H1 (cell line): ENCODE data around the gene C1D. TPM values are rescaled to one million over a fixed set of nuclear protein-coding genes. Genes with fewer than 3 reads are reported as not detected.

Experiments
- CTCF ChIA-PET: fragments of 300-600 bp; sonication (Branson Sonifier 250); formaldehyde crosslinking; loops from one replicate; lab custom pipeline; 2021; ENCODE audit not compliant: partially characterized antibody; lab: Charles Lee
- POLR2A ChIA-PET: fragments of 300-600 bp; sonication (Branson Sonifier 250); formaldehyde crosslinking; loops from one replicate; lab custom pipeline; 2021; ENCODE audit warnings: inconsistent platforms; ENCODE audit not compliant: partially characterized antibody; lab: Charles Lee
- DNase-seq, 2 experiments: peaks; one replicate each; pipeline versions ENCODE4 v3.0.0 to v3.0.0-alpha.2; 2010 to 2022; ENCODE audit warnings: low spot score in 2 of 2, low read depth in 1 of 2, mixed read lengths in 1 of 2
- FAIRE-seq: peaks from 2 replicates; lab custom pipeline; 2011; peaks lifted over from hg19 to GRCh38; lab: Jason Lieb, UNC
- H2AFZ ChIP-seq: 2 replicates; pipeline ENCODE4 v1.8.1; 2012; ENCODE audit warnings: low read length, inconsistent platforms
- H2AK5ac ChIP-seq: 2 replicates; pipeline ENCODE4 v1.6.1; 2013; ENCODE audit warnings: low read depth, low read length
- H2BK120ac ChIP-seq: replicated peaks from 2 replicates; pipeline ENCODE3; 2013; ENCODE audit warnings: low read depth, low read length, inconsistent platforms
- H2BK12ac ChIP-seq: 2 replicates; pipeline ENCODE4 v1.6.1; 2013; ENCODE audit warnings: low read depth, low read length
- H2BK15ac ChIP-seq: 2 replicates; pipeline ENCODE4 v1.6.1; 2013; ENCODE audit warnings: low read length
- H2BK20ac ChIP-seq: 2 replicates; pipeline ENCODE4 v1.6.1; 2013; ENCODE audit warnings: low read length
- H2BK5ac ChIP-seq: 2 replicates; pipeline ENCODE4 v1.6.1; 2013; ENCODE audit warnings: low read depth, low read length
- H3K14ac ChIP-seq: 2 replicates; pipeline ENCODE4 v1.6.1; 2013; ENCODE audit warnings: inconsistent platforms; ENCODE audit not compliant: insufficient read length
- H3K18ac ChIP-seq: 2 replicates; pipeline ENCODE4 v1.6.1; 2013; ENCODE audit warnings: low read length; ENCODE audit errors: extremely low read depth
- H3K23ac ChIP-seq: 2 replicates; pipeline ENCODE4 v1.6.1; 2013; ENCODE audit warnings: inconsistent platforms; ENCODE audit not compliant: insufficient read length
- H3K23me2 ChIP-seq: 2 replicates; pipeline ENCODE4 v1.6.1; 2013; ENCODE audit warnings: low read depth, low read length
- H3K27ac ChIP-seq: 2 replicates; pipeline ENCODE4 v1.6.1; 2011; ENCODE audit warnings: low read depth, low read length, inconsistent platforms
- H3K27me3 ChIP-seq, 4 experiments: replicated peaks in 1 of 4; 1 replicate in 1 of 4; 2 replicates in 3 of 4; pipeline versions ENCODE4 v1.6.1 to v1.8.1; 2011 to 2013; ENCODE audit warnings: low read length in 3 of 4, mild to moderate bottlenecking in 3 of 4, inconsistent platforms in 2 of 4, mixed read lengths in 2 of 4, moderate library complexity in 1 of 4; ENCODE audit not compliant: control insufficient read depth in 3 of 4, insufficient read depth in 3 of 4; ENCODE audit errors: extremely low read depth in 1 of 4
- H3K36me3 ChIP-seq, 4 experiments: 2 replicates each; pipeline versions ENCODE4 v1.6.1 to v1.8.1; 2011 to 2013; ENCODE audit warnings: mild to moderate bottlenecking in 4 of 4, low read length in 3 of 4, moderate library complexity in 2 of 4, control low read depth in 1 of 4, inconsistent platforms in 1 of 4; ENCODE audit not compliant: insufficient read depth in 4 of 4, control insufficient read depth in 2 of 4
- H3K4ac ChIP-seq: replicated peaks from 2 replicates; pipeline ENCODE3; 2013; ENCODE audit warnings: low read length, low read depth, mixed read lengths, inconsistent platforms; ENCODE audit not compliant: insufficient read length
- H3K4me1 ChIP-seq, 4 experiments: replicated peaks in 1 of 4; 1 replicate in 1 of 4; 2 replicates in 3 of 4; pipeline versions ENCODE4 v1.6.1 to v1.8.1; 2011 to 2013; ENCODE audit warnings: low read length in 3 of 4, inconsistent platforms in 2 of 4, mixed read lengths in 1 of 4; ENCODE audit not compliant: insufficient read depth in 4 of 4, control insufficient read depth in 3 of 4
- H3K4me2 ChIP-seq, 2 experiments: 2 replicates each; pipeline versions ENCODE4 v1.6.1 to v1.8.1; 2011 to 2013; ENCODE audit warnings: low read depth in 2 of 2, low read length in 2 of 2, control low read depth in 1 of 2, inconsistent platforms in 1 of 2, mild to moderate bottlenecking in 1 of 2; ENCODE audit not compliant: insufficient read depth in 1 of 2
- H3K4me3 ChIP-seq, 4 experiments: fragments of 200-600, 300-600 bp in 1 of 4; sonication (generic), shearing (Covaris generic), sonication (Bioruptor Twin) in 1 of 4; 2 replicates each; pipeline versions ENCODE4 v1.5.1 to v1.8.1; 2011 to 2016; ENCODE audit warnings: low read length in 4 of 4, low read depth in 3 of 4, control low read depth in 2 of 4, inconsistent platforms in 2 of 4, mild to moderate bottlenecking in 2 of 4, mixed read lengths in 1 of 4, moderate library complexity in 1 of 4; ENCODE audit not compliant: insufficient read depth in 2 of 4; ENCODE audit errors: extremely low read depth in 1 of 4
- H3K56ac ChIP-seq: replicated peaks from 2 replicates; pipeline ENCODE3; 2013; ENCODE audit warnings: low read depth, mild to moderate bottlenecking, mixed read lengths, low read length, inconsistent platforms; ENCODE audit not compliant: insufficient read length
- H3K79me1 ChIP-seq: 2 replicates; pipeline ENCODE4 v1.6.1; 2013; ENCODE audit warnings: low read depth, low read length, control low read depth
- H3K79me2 ChIP-seq, 2 experiments: 2 replicates each; pipeline versions ENCODE4 v1.6.1 to v1.8.1; 2012 to 2013; ENCODE audit warnings: low read length in 2 of 2, mild to moderate bottlenecking in 2 of 2, inconsistent platforms in 1 of 2; ENCODE audit not compliant: insufficient read depth in 2 of 2, control insufficient read depth in 1 of 2
- H3K9ac ChIP-seq, 4 experiments: replicated peaks in 1 of 4; 1 replicate in 1 of 4; 2 replicates in 3 of 4; pipeline versions ENCODE4 v1.6.1 to v1.8.1; 2011 to 2013; ENCODE audit warnings: low read depth in 3 of 4, low read length in 3 of 4, control low read depth in 2 of 4, mild to moderate bottlenecking in 2 of 4, moderate library complexity in 2 of 4, inconsistent platforms in 1 of 4; ENCODE audit errors: extremely low read depth in 1 of 4
- H3K9me3 ChIP-seq, 2 experiments: 2 replicates each; pipeline versions ENCODE4 v1.6.1 to v1.8.1; 2012 to 2013; ENCODE audit warnings: mild to moderate bottlenecking in 2 of 2, moderate library complexity in 2 of 2, control low read depth in 1 of 2, inconsistent platforms in 1 of 2, low read depth in 1 of 2, low read length in 1 of 2, mixed read lengths in 1 of 2; ENCODE audit not compliant: insufficient read depth in 2 of 2
- H4K20me1 ChIP-seq, 2 experiments: replicated peaks in 1 of 2; 2 replicates each; pipeline versions ENCODE3 to v1.8.1; 2011 to 2013; ENCODE audit warnings: inconsistent platforms in 2 of 2, low read length in 2 of 2, mild to moderate bottlenecking in 1 of 2; ENCODE audit not compliant: insufficient read depth in 2 of 2, control insufficient read depth in 1 of 2
- H4K5ac ChIP-seq: 2 replicates; pipeline ENCODE4 v1.6.1; 2013; ENCODE audit warnings: low read length, low read depth, mixed read lengths, inconsistent platforms; ENCODE audit not compliant: insufficient read length
- H4K8ac ChIP-seq: 2 replicates; pipeline ENCODE4 v1.8.0; 2013; ENCODE audit warnings: mild to moderate bottlenecking, moderate library complexity, low read length, inconsistent platforms; ENCODE audit not compliant: insufficient read depth; ENCODE audit errors: extremely low read depth
- H4K91ac ChIP-seq: replicated peaks from 2 replicates; pipeline ENCODE3; 2013; ENCODE audit warnings: low read length, mixed read lengths, inconsistent platforms; ENCODE audit not compliant: insufficient read length
- EP300 ChIP-seq, 2 experiments: IDR thresholded peaks; 1 replicate in 1 of 2; 2 replicates in 1 of 2; pipeline ENCODE4 v1.6.1; 2011 to 2012; ENCODE audit warnings: low read depth in 2 of 2, low read length in 2 of 2, mild to moderate bottlenecking in 2 of 2, borderline replicate concordance in 1 of 2, inconsistent platforms in 1 of 2, moderate library complexity in 1 of 2
- GABPA ChIP-seq: IDR thresholded peaks from 2 replicates; pipeline ENCODE4 v1.6.1; 2011; ENCODE audit warnings: mild to moderate bottlenecking, low read length, moderate library complexity, borderline replicate concordance; ENCODE audit not compliant: insufficient read depth
- KDM4A ChIP-seq: IDR thresholded peaks from one replicate; pipeline ENCODE4 v1.7.1; 2012; ENCODE audit warnings: low read depth, mild to moderate bottlenecking, moderate library complexity, low read length, inconsistent platforms; ENCODE audit not compliant: severe bottlenecking
- PHF8 ChIP-seq: fragments of 200-600 bp; sonication (generic); conservative IDR thresholded peaks from 2 replicates; pipeline ENCODE4 v1.7.1; 2012; ENCODE audit warnings: low read depth, mild to moderate bottlenecking, inconsistent platforms, low read length, moderate library complexity
- RAD21 ChIP-seq, 2 experiments: IDR thresholded peaks in 1 of 2; conservative IDR thresholded peaks in 1 of 2; 2 replicates each; pipeline ENCODE4 v1.6.1; 2011; ENCODE audit warnings: low read depth in 2 of 2, low read length in 2 of 2, improper control_type of control experiment in 1 of 2, inconsistent platforms in 1 of 2, mild to moderate bottlenecking in 1 of 2, moderate library complexity in 1 of 2
- WGBS, 2 experiments: shearing (Covaris generic) in 1 of 2; methylation state at CpG; one replicate each; pipeline versions ENCODE4 v1.1.6 to v1.1.7; 2013 to 2015; ENCODE audit warnings: low lambda C conversion rate in 2 of 2, mixed read lengths in 2 of 2, inconsistent platforms in 1 of 2, low coverage in 1 of 2, missing lambda C conversion rate in 1 of 2; ENCODE audit not compliant: insufficient replicate concordance in 2 of 2, insufficient coverage in 1 of 2, insufficient read length in 1 of 2; ENCODE audit errors: extremely low coverage in 1 of 2, missing lambda C conversion rate in 1 of 2; 5-methylcytosine and 5-hydroxymethylcytosine counted together
- polyA plus RNA-seq, 7 experiments: library from polyadenylated mRNA; depleted of rRNA in 3 of 7; stranded (reverse) in 5 of 7; unstranded in 2 of 7; fragments of >200 nt in 5 of 7; fragments of 200-250 nt in 2 of 7; gene quantifications; 1 replicate in 5 of 7; 2 replicates in 1 of 7; 4 replicates in 1 of 7; pipeline versions ENCODE4 v1.2.1 to v1.2.3, GENCODE V29; 2011 to 2013; ENCODE audit warnings: missing spikeins in 2 of 7, mixed read lengths in 2 of 7
- total RNA-seq: library from RNA; stranded (reverse); fragmentation: NEBNext Ultra II Directional; extraction: Animal tissue kit (Norgen Biotek cat#: 25700); gene quantifications from 2 replicates; pipeline ENCODE4 v1.2.1, GENCODE V29; 2021
- TF ChIP-seq, protein P1 (sequence below): IDR thresholded peaks from 2 replicates; pipeline ENCODE4 v1.6.1; 2011; ENCODE audit warnings: low read depth, mild to moderate bottlenecking, low read length; ENCODE audit not compliant: insufficient read depth
- TF ChIP-seq, protein P2 (sequence below), 3 experiments: IDR thresholded peaks; 1 replicate in 2 of 3; 2 replicates in 1 of 3; pipeline versions ENCODE4 v1.5.1 to v1.6.1; 2011; ENCODE audit warnings: low read length in 3 of 3, mild to moderate bottlenecking in 3 of 3, inconsistent platforms in 2 of 3, low read depth in 1 of 3, moderate library complexity in 1 of 3; ENCODE audit not compliant: insufficient read depth in 1 of 3; ENCODE audit errors: control extremely low read depth in 1 of 3

The C1D gene
- total and polyA plus RNA-seq, 2 of the 8 experiments (the other 6 are each of a cell fraction or from before 2014, with no cell fraction given), result 17.5 to 24.1 TPM

DNA sequence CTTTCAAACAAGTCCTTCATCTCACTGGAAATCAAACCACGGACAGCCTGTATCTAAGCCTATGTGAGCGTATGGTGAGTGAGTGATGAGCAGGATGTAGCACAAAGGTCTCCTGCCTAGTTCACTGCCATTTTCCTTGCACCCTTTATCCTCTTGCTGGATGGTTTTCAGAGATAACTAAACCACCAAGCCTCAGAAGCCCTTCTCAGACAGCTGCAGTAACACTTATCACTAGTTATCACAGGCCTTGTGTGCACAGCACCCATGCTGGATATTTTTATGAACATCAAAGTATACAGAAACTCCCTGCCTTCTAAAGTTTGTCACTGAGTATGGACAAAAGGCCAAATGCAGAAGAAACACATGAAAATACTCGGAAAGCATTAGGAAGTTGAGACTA lies 69.5 kb downstream of the C1D start:
- Histone ChIP-seq H4K91ac (no peak overlapping the region), H3K9ac (no peak overlapping the region), H4K20me1 (no peaks in the 10 kb centered on the region), H2BK5ac (no peak overlapping the region), H2AK5ac (no peak overlapping the region), H3K36me3 (no peaks in the 10 kb centered on the region), H2BK20ac (no peak overlapping the region), H3K79me1 (no peaks in the 10 kb centered on the region), H3K18ac (no peak overlapping the region), H3K4ac (no peak overlapping the region), H3K23me2 (no peaks in the 10 kb centered on the region), H3K4me1 (no peaks in the 10 kb centered on the region), H3K9me3 (peaks cover 0 to 10% of the 10 kb centered on the region in 2 experiments; a peak in 2 of 4 replicates), H3K14ac (no peak overlapping the region), H3K79me2 (no peaks in the 10 kb centered on the region), H3K23ac (no peak overlapping the region), H2AFZ (no peak overlapping the region), H3K56ac (no peak overlapping the region), H2BK120ac (no peak overlapping the region), H3K4me2 (no peak overlapping the region), H2BK12ac (no peak overlapping the region), H3K4me3 (no peak overlapping the region), H3K27me3 (peaks cover 0 to 1% (median 0%) of the 10 kb centered on the region in 4 experiments; a peak in 1 of 7 replicates), H4K5ac (no peak overlapping the region), H2BK15ac (no peak overlapping the region), H4K8ac (no peak overlapping the region), H3K27ac (no peak overlapping the region)
- TF ChIP-seq GABPA (no peak), EP300 (IDR thresholded peaks at IDR 0.05; ENCODE audit: borderline replicate concordance in 1 of 2, low read depth in 2 of 2, low read length in 2 of 2) (no peak), KDM4A (no peak), PHF8 (no peak), RAD21 (IDR thresholded peaks at IDR 0.05 in 1 of 2, conservative IDR thresholded peaks at IDR 0.05 in 1 of 2; ENCODE audit: low read depth in 2 of 2, low read length in 2 of 2) (no peak)
- TF ChIP-seq, protein P1, sequence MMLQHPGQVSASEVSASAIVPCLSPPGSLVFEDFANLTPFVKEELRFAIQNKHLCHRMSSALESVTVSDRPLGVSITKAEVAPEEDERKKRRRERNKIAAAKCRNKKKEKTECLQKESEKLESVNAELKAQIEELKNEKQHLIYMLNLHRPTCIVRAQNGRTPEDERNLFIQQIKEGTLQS, result no peak
- TF ChIP-seq, protein P2, sequence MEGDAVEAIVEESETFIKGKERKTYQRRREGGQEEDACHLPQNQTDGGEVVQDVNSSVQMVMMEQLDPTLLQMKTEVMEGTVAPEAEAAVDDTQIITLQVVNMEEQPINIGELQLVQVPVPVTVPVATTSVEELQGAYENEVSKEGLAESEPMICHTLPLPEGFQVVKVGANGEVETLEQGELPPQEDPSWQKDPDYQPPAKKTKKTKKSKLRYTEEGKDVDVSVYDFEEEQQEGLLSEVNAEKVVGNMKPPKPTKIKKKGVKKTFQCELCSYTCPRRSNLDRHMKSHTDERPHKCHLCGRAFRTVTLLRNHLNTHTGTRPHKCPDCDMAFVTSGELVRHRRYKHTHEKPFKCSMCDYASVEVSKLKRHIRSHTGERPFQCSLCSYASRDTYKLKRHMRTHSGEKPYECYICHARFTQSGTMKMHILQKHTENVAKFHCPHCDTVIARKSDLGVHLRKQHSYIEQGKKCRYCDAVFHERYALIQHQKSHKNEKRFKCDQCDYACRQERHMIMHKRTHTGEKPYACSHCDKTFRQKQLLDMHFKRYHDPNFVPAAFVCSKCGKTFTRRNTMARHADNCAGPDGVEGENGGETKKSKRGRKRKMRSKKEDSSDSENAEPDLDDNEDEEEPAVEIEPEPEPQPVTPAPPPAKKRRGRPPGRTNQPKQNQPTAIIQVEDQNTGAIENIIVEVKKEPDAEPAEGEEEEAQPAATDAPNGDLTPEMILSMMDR (IDR thresholded peaks at IDR 0.05; ENCODE audit: control extremely low read depth in 1 of 3, insufficient read depth in 1 of 3, low read depth in 1 of 3, low read length in 3 of 3), result no peak
- ChIA-PET CTCF (no interaction called here), POLR2A (no interaction called here)
- WGBS, 2 experiments, result 89% methylated on average over 3 of the region's 3 CpGs; no CpG with 5 or more reads in 1 of the 2 experiments
- DNase-seq (no peak), FAIRE-seq (no peak)
